SU-DHL-6 (cell line): ENCODE data around the gene PPP2R3B.

Experiments used
- H2AFZ ChIP-seq: fragments of 200-600 bp; sonication (generic); 2 replicates; pipeline ENCODE4 v1.6.1; 2014; ENCODE audit warnings: low read depth, mild to moderate bottlenecking, moderate library complexity, mixed read lengths, antibody characterized with exemption, low read length; ENCODE audit not compliant: severe bottlenecking
- H3F3A ChIP-seq: fragments of 200-600 bp; shearing (Covaris generic); 2 replicates; pipeline ENCODE4 v1.6.0; 2016; ENCODE audit warnings: antibody characterized with exemption, mild to moderate bottlenecking; ENCODE audit not compliant: insufficient read depth
- H3K27ac ChIP-seq: fragments of 200-600 bp; sonication (generic); 2 replicates; pipeline ENCODE4 v1.5.1; 2016; ENCODE audit warnings: low read depth, mild to moderate bottlenecking, low read length, moderate library complexity, mixed read lengths
- H3K27me3 ChIP-seq: fragments of 200-600 bp; sonication (generic), shearing (Covaris generic); 2 replicates; pipeline ENCODE4 v1.6.0; 2014; ENCODE audit warnings: mild to moderate bottlenecking, low read length
- H3K36me3 ChIP-seq: fragments of 200-600 bp; sonication (generic); 2 replicates; pipeline ENCODE4 v1.6.1; 2014; ENCODE audit warnings: mild to moderate bottlenecking, low read length, mixed read lengths
- H3K4me2 ChIP-seq: fragments of 300-600, 200-600 bp; shearing (Covaris generic), sonication (generic); 2 replicates; pipeline ENCODE4 v1.6.0; 2014; ENCODE audit warnings: low read length, low read depth, mild to moderate bottlenecking; ENCODE audit not compliant: poor library complexity, severe bottlenecking
- H3K4me3 ChIP-seq: fragments of 200-600 bp; sonication (generic); 2 replicates; pipeline ENCODE4 v1.5.1; 2014; ENCODE audit warnings: antibody characterized with exemption, low read length, mild to moderate bottlenecking, mixed read lengths; ENCODE audit not compliant: insufficient read depth, poor library complexity, severe bottlenecking
- H3K79me2 ChIP-seq: fragments of 200-600 bp; sonication (generic); 2 replicates; pipeline ENCODE4 v1.6.1; 2014; ENCODE audit warnings: mild to moderate bottlenecking, low read length, moderate library complexity; ENCODE audit not compliant: insufficient read depth
- H3K9ac ChIP-seq: fragments of 200-600 bp; sonication (generic); 2 replicates; pipeline ENCODE4 v1.7.0; 2014; ENCODE audit warnings: mild to moderate bottlenecking, low read length
- H3K9me2 ChIP-seq: fragments of 200-600 bp; sonication (generic); replicated peaks from 2 replicates; pipeline ENCODE4 v1.6.1; 2014; ENCODE audit warnings: low read length; ENCODE audit not compliant: insufficient read depth
- H3K9me3 ChIP-seq: fragments of 200-600 bp; sonication (generic); 2 replicates; pipeline ENCODE4 v1.6.1; 2014; ENCODE audit warnings: low read length, mixed read lengths; ENCODE audit not compliant: insufficient read depth
- H4K20me1 ChIP-seq: fragments of 200-600 bp; sonication (generic); 2 replicates; pipeline ENCODE4 v1.6.1; 2014; ENCODE audit warnings: low read depth, mild to moderate bottlenecking, antibody characterized with exemption, low read length, moderate library complexity, mixed read lengths
- EZH2phosphoT487 ChIP-seq: fragments of 200-600 bp; sonication (generic), shearing (Covaris generic); conservative IDR thresholded peaks from 2 replicates; pipeline ENCODE4 v1.6.1; 2018; ENCODE audit warnings: mild to moderate bottlenecking, antibody characterized with exemption, low read length, moderate library complexity, mixed read lengths
- TF ChIP-seq, protein P1 (sequence below): fragments of 200-600 bp; sonication (generic); IDR thresholded peaks from one replicate; pipeline ENCODE4 v1.5.1; 2017; ENCODE audit warnings: antibody characterized with exemption, mild to moderate bottlenecking, low read length, moderate library complexity; ENCODE audit not compliant: insufficient read depth, poor library complexity, severe bottlenecking

The PPP2R3B gene

DNA sequence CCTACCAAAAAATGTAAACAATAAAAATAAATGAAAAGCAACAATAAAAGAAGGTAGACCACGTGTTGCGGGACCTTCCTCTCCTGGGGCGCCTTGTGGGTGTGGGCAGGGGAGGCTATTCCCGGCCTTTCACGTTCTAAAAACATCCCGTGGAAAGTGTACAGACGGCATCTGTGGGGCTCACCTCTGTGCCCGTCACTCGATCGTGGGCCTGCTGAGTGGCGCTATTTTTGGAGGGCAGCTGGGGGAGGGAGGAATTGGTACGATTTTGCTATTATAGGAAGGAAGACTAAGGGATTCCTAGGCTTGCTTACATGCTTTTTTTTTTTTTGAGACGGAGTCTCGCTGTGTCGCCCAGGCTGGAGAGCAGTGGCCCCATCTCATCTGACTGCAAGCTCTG, 13.6 kb upstream of the PPP2R3B start:
- Histone ChIP-seq H3K27ac (no peak overlapping the region), H3K4me2 (no peak overlapping the region), H3K9me3 (no peaks in the 10 kb centered on the region), H4K20me1 (no peaks in the 10 kb centered on the region), H3K27me3 (no peaks in the 10 kb centered on the region), H3K36me3 (no peaks in the 10 kb centered on the region), H3K9me2 (no peaks in the 10 kb centered on the region), H3K79me2 (no peaks in the 10 kb centered on the region), H3K9ac (no peak overlapping the region), H3K4me3 (no peak overlapping the region), H3F3A (no peaks in the 10 kb centered on the region), H2AFZ (no peak overlapping the region)
- TF ChIP-seq, protein P1, sequence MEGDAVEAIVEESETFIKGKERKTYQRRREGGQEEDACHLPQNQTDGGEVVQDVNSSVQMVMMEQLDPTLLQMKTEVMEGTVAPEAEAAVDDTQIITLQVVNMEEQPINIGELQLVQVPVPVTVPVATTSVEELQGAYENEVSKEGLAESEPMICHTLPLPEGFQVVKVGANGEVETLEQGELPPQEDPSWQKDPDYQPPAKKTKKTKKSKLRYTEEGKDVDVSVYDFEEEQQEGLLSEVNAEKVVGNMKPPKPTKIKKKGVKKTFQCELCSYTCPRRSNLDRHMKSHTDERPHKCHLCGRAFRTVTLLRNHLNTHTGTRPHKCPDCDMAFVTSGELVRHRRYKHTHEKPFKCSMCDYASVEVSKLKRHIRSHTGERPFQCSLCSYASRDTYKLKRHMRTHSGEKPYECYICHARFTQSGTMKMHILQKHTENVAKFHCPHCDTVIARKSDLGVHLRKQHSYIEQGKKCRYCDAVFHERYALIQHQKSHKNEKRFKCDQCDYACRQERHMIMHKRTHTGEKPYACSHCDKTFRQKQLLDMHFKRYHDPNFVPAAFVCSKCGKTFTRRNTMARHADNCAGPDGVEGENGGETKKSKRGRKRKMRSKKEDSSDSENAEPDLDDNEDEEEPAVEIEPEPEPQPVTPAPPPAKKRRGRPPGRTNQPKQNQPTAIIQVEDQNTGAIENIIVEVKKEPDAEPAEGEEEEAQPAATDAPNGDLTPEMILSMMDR, result no peak
- TF ChIP-seq EZH2phosphoT487, result no peak

DNA sequence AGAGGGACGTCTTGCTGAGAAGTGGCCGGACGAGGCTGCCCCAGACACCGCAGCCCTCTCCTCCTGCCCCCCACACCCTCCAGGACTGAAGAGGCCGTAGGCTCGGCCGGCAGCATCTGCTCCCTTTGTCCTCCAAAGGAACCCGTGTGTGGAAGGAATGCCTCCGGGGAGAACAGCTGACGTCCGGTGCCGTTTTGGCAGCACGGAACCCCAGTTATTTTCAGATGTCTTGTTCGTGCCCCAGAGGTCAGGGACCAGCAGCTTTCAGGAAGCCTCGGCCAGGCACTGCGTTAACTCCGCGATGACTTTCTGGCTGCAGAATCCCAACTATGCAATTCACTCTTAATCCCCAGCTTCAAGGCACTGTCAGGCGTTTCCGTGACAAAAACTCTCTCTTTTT, 10.9 kb upstream of the PPP2R3B start:
- no peak overlapping the region for H3K4me2 ChIP-seq
- H3K9me3 ChIP-seq, result no peaks in the 10 kb centered on the region
- no peak for TF ChIP-seq EZH2phosphoT487
- TF ChIP-seq, protein P1, result no peak
- no peak overlapping the region for H3K9ac ChIP-seq
- H3K4me3 ChIP-seq, result no peak overlapping the region
- H3K36me3 ChIP-seq, result no peaks in the 10 kb centered on the region
- no peaks in the 10 kb centered on the region for H3K9me2 ChIP-seq
- H3K27ac ChIP-seq, result no peak overlapping the region
- no peaks in the 10 kb centered on the region for H3F3A ChIP-seq
- H3K79me2 ChIP-seq, result no peaks in the 10 kb centered on the region
- no peak overlapping the region for H2AFZ ChIP-seq
- no peaks in the 10 kb centered on the region for H3K27me3 ChIP-seq
- H4K20me1 ChIP-seq, result no peaks in the 10 kb centered on the region

DNA sequence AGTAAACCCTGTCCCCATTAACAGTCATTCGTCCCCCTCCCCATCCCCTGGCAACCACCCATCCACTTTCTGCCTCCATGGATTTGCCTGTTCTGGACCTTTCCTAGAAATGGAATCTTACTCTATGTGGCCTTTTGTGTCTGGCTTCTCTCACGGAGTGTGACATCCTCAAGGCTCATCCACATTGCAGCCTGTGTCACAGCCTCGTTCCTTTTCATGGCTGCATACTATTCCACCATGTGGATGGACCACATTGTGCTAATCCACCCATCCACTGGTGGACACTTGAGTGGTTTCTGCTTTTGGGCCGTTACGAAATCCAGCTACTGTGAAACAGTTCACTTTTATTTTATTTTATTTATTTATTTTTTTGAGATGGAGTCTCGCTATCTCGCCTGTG, 8.1 kb upstream of the PPP2R3B start:
- H3K79me2 ChIP-seq, result no peaks in the 10 kb centered on the region
- H3K9ac ChIP-seq, result no peak overlapping the region
- H3F3A ChIP-seq, result no peaks in the 10 kb centered on the region
- no peak overlapping the region for H3K27ac ChIP-seq
- H3K27me3 ChIP-seq, result no peaks in the 10 kb centered on the region
- H3K9me3 ChIP-seq, result no peaks in the 10 kb centered on the region
- no peak overlapping the region for H2AFZ ChIP-seq
- H3K4me3 ChIP-seq, result no peak overlapping the region
- TF ChIP-seq EZH2phosphoT487, result no peak
- TF ChIP-seq, protein P1, result no peak
- H3K9me2 ChIP-seq, result no peaks in the 10 kb centered on the region
- H3K4me2 ChIP-seq, result no peak overlapping the region
- H4K20me1 ChIP-seq, result no peaks in the 10 kb centered on the region
- no peaks in the 10 kb centered on the region for H3K36me3 ChIP-seq

DNA sequence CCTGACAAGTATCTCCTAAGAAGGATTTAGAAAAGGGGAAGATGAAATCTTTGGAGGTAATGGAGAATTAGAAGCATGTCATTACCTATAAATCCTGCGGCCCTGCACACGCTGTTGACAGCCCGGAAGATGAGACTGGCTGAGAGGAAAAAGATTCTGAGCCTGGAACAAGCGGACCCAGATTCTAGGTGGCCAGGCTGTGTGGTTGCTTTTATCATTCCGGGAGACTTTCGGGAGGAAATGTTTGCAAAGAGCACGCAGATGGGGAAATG, 5.8 kb upstream of the PPP2R3B start:
- Histone ChIP-seq H3K27me3 (no peaks in the 10 kb centered on the region), H3F3A (no peaks in the 10 kb centered on the region), H3K79me2 (no peaks in the 10 kb centered on the region), H4K20me1 (no peaks in the 10 kb centered on the region), H3K27ac (no peak overlapping the region), H3K9ac (no peak overlapping the region), H3K9me2 (no peaks in the 10 kb centered on the region), H2AFZ (no peak overlapping the region), H3K4me3 (no peak overlapping the region), H3K9me3 (no peaks in the 10 kb centered on the region), H3K4me2 (no peak overlapping the region), H3K36me3 (no peaks in the 10 kb centered on the region)
- no peak for TF ChIP-seq EZH2phosphoT487
- TF ChIP-seq, protein P1, result no peak
